ENCODE results near the gene TUSC2.
"Not testable (repeated sequence)": the region's sequence is repeated elsewhere in the genome, so short reads cannot be mapped to it uniquely, and the experiment has no call there.

The TUSC2 gene

GRCh38 chr3:50293079-50293801, 34.8 kb downstream of the TUSC2 start:
- no peak for DNase-seq

- DNase-seq: peak; percentile 99
Observed at GRCh38 chr3:50292159-50293078, 35.6 kb downstream of the TUSC2 start, which contains the start of gene IFRD2. Gene IFRD2 (minus strand): TSS chr3:50292429. CDS start chr3:50292274, 155 bp downstream.

DNA sequence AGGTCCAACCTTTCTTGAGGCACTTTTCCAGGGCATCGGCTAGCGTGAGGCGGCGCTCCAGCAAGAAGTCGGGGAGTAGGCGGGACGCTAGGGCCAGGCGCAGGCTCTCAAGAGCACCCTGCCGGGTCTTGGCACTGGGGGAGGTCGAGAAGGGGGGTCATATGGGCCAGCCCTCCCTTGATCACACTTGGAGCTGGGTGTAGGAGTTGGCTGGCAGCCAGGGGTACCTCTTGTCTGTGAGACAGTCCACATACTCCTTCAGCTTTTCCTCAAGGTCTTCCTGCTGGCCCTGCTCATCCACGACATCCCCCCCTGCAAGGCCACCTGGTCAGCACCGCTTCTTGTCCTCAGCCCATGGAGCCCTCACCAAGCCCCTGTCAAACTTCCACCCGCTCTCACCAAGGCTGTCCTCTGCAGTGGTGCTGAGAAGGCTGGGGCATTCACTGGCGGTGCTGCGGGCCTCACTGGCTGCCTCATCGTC, 37.8 kb downstream of the TUSC2 start:
- DNase-seq: no peak

- no peak for DNase-seq
Observed at GRCh38 chr3:50289130-50289529, 38.9 kb downstream of the TUSC2 start.

DNA sequence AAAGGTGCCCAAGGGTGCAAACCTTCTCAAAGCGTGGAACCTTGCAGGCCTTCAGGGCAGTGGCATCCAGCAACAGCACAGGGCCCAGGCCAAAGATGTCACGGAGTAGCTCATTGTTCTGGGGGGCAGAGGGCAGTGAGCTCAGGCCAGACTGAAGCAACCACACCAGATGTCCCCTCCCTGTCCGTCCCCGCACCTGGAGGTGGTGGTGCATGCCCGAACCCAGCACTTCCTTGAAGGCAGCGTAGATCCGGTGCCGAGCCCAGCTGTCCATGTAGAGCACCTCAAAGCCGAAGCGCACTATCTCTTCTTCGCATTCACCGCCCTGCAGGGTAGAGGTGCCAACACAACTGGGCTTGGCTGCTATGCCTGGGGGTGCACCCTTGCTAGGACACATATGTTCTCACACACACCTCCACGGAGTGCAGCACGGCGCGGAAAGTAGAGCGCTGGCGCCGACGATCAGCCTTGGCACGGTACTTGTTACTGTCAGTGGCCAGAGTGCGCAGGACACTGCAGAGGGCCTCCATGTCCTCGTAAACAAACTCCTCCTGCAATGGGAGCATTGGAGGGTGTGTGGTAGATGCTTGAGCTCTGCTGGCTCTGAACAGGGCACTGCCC, 39.5 kb downstream of the TUSC2 start:
- no peak for DNase-seq

DNA sequence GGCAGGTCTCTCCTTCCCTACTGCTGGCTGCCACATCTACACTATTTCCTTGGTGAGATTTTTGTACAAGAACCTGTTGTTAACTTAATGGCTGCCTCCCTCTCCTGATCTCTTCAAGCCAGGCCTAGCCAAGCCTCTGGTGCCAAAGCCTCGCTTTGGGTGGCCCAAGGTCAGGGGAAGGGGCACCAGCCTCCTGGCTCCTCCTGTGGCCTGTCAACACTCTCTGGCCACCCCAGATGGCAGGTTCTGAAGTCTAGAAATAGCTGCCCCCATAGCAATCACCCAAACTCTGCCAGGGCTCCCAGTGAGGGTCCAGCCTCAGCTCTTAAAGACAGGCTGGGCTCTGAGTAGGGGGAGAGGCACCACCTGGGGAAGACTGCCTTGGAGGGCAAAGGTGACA, 40.8 kb downstream of the TUSC2 start:
- DNase-seq: no peak

DNA sequence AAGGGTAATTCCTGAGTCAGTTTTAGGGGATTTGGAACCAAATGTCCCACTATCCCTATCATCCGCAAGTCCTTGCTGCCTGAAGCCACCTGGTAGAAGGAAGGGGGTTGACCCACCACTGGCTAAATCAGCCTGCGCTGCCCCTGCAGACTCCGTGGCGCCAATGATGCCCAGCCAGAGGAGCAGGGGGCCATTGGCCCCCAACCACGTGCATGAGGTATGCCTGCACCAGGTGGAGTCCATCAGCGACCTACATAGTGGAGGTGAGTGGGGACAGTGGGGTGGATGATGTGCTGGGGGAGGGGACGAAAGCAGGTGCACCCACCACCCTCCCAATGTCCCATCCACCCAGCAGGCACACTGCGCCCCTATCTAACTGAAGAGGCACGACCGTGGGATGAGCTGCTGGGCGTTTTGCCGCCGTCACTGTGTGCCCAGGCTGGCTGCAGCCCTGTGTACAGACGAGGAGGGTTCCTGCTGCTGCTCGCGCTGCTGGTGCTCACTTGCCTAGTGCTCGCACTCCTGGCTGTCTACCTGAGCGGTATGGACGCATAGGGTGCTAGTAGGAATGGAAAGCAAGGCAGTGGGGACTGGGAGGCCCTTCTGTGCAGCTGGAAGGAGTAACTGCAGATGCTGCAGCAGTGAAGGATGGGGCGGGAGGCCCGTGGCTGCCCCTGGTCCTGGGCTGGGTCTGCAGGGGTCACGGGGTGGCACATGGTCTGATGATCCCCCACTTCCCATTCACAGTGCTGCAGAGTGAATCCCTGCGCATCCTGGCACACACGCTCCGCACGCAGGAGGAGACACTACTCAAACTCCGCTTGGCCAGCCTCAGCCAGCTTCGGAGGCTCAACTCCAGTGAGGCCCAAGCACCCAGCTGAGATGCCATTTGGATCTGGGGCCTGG, 41.4 kb downstream of the TUSC2 start:
- DNase-seq: no peak

- not testable (repeated sequence) for DNase-seq
Observed at GRCh38 chr3:50284121-50284520, 43.9 kb downstream of the TUSC2 start.

- no peak for DNase-seq
Observed at GRCh38 chr3:50279255-50280016, 48.6 kb downstream of the TUSC2 start.

- peak; percentile 49 for DNase-seq
Observed at GRCh38 chr3:50278880-50279224, 49.2 kb downstream of the TUSC2 start, which contains the start of gene LSMEM2. Gene LSMEM2 (plus strand): TSS chr3:50279087. CDS start chr3:50279114, 27 bp downstream.

DNA sequence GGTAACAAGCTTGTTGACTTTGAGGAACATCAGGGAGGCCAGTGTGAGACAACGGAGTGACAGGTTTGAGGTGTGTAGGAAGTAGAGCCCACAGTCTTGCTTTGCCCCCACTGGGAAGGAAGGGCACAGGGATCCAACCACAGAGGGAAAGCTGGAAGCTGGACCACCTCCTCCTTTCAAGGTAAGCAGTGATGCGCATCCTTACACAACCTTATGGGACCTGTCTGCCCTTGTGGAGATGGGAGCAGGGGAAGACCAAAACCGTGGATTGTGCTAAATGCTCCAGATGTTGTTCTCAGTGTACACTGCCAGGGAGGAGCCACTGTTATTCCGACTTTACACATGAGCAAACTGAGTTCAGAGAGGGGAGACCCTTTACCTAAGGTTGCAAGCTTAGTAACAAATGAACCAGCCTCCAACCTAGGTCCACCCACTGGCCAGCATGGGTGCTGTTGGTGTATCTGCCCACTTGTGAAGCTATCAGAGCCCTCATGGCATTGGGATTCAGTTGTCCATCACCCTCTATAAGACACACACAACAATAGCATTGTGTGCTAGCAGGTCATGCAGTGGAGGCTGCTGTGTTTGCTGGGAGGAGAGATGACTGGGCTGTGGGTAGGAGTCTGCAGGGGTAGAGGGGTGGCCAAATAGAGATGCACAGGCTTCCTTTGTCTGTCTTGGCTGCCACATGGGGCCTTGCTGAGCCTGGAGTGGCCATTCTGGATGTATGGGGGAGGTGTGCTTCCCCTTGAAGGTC, 49.7 kb downstream of the TUSC2 start:
- peak; percentile 67 for DNase-seq

- no peak for DNase-seq
Observed at GRCh38 chr3:50276762-50277101, 51.3 kb downstream of the TUSC2 start.

DNA sequence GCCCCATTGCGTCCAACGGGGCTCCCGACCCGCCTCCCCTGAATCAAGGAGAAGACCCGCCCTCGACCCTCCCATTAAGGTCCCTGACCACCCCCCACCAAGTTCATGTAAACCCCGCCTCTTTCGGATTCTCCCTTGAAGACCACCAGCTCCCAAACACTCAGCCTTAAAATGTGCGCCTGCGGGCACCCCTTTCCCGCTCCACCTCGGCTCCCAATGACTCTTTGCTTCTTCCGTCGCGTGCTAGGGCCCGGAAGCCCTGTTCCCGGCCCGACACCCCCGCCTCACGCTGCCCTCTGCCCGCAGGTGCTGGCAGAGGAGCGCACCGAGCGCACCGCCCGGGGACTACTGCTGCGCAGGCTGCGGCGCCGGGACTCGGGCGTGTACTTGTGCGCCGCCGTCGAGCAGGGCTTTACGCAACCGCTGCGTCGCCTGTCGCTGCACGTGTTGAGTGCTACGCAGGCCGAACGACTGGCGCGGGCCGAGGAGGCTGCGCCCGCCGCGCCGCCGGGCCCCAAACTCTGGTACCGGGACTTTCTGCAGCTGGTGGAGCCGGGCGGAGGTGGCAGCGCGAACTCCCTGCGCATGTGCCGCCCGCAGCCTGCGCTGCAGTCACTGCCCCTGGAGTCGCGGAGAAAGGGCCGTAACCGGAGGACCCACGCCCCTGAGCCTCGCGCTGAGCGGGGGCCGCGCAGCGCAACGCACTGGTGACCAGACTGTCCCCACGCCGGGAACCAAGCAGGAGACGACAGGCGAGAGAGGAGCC, 51.8 kb downstream of the TUSC2 start:
- no peak for DNase-seq

DNA sequence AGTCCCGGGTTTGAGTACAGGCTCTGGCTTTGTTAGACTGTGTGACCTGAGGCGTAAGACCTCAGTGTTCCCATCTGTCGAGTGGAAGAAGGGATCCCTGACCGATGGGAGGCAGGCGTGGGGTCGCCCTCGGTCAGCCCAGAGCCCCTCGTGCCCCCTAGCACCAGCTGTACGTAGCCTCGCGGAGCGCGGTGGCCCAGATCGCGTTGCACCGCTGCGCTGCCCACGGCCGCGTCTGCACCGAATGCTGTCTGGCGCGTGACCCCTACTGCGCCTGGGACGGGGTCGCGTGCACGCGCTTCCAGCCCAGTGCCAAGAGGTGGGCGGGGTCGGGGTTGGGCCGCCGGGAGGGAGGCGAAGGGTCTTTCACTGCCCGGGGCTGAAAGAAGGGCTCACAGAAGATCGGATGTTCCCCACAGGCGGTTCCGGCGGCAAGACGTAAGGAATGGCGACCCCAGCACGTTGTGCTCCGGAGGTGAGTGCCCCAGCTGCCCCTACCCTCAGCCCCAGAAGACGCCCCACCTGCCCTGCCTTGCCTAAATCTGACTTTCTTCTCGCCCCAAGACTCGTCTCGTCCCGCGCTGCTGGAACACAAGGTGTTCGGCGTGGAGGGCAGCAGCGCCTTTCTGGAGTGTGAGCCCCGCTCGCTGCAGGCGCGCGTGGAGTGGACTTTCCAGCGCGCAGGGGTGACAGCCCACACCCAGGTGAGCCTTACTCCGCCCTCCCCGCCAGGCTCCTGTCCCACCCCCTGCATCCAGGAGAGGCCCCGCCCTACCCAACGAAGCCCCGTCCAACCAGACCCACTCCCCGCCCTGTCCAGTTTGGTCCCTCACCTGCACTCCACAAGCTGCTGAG, 52.7 kb downstream of the TUSC2 start:
- DNase-seq: no peak

All from midbrain (tissue), 1 donor.